Liver (tissue), 9 donors: Measurements from ENCODE around the gene COQ8A. TPM values are rescaled to one million over a fixed set of nuclear protein-coding genes. Genes with fewer than 3 reads are reported as not detected.

Experiments used
- DNase-seq: peaks from one replicate; pipeline ENCODE4 v3.0.0-alpha.2; 2017; ENCODE audit warnings: low spot score
- H3K27ac ChIP-seq, 2 donors: one replicate each; pipeline ENCODE4 v1.7.0; 2013; ENCODE audit warnings: inconsistent platforms in 2 of 2, low read length in 2 of 2, control low read depth in 1 of 2, low read depth in 1 of 2, mild to moderate bottlenecking in 1 of 2
- H3K27me3 ChIP-seq, 4 donors: one replicate each; pipeline versions ENCODE4 v1.6.1 to v1.7.0; 2013; ENCODE audit warnings: low read length in 3 of 4, inconsistent platforms in 1 of 4, mild to moderate bottlenecking in 1 of 4, moderate library complexity in 1 of 4; ENCODE audit not compliant: control insufficient read depth in 4 of 4, insufficient read depth in 4 of 4
- H3K36me3 ChIP-seq, 4 donors: one replicate each; pipeline versions ENCODE4 v1.6.1 to v1.7.0; 2013; ENCODE audit warnings: low read length in 3 of 4, mild to moderate bottlenecking in 3 of 4, low read depth in 1 of 4, moderate library complexity in 1 of 4; ENCODE audit not compliant: control insufficient read depth in 4 of 4, insufficient read depth in 3 of 4
- H3K4me1 ChIP-seq, 4 donors: one replicate each; pipeline versions ENCODE4 v1.6.1 to v1.7.0; 2013; ENCODE audit warnings: low read length in 3 of 4, mild to moderate bottlenecking in 3 of 4, moderate library complexity in 1 of 4; ENCODE audit not compliant: control insufficient read depth in 4 of 4, insufficient read depth in 4 of 4
- H3K4me3 ChIP-seq, 3 donors: one replicate each; pipeline versions ENCODE4 v1.6.1 to v1.7.0; 2013; ENCODE audit warnings: low read length in 3 of 3, control low read depth in 1 of 3, low read depth in 1 of 3, mild to moderate bottlenecking in 1 of 3
- H3K9ac ChIP-seq, 2 donors: one replicate each; pipeline ENCODE4 v1.7.0; 2013; ENCODE audit warnings: low read length in 2 of 2, mild to moderate bottlenecking in 2 of 2, moderate library complexity in 2 of 2, control low read depth in 1 of 2, low read depth in 1 of 2
- H3K9me3 ChIP-seq, 4 donors: one replicate each; pipeline versions ENCODE4 v1.6.1 to v1.7.0; 2013; ENCODE audit warnings: low read length in 3 of 4; ENCODE audit not compliant: control insufficient read depth in 4 of 4
- FOXA1 ChIP-seq: IDR thresholded peaks from 2 replicates; pipeline ENCODE4 v1.6.1; 2016; ENCODE audit warnings: antibody characterized with exemption
- FOXA2 ChIP-seq: IDR thresholded peaks from 2 replicates; pipeline ENCODE4 v1.6.1; 2016; ENCODE audit warnings: antibody characterized with exemption
- GABPA ChIP-seq, 2 donors: IDR thresholded peaks in 1 of 2; conservative IDR thresholded peaks in 1 of 2; 2 replicates each; pipeline ENCODE4 v1.6.1; 2016; ENCODE audit warnings: antibody characterized with exemption in 2 of 2, mild to moderate bottlenecking in 1 of 2, moderate library complexity in 1 of 2
- HNF4A ChIP-seq, 2 donors: conservative IDR thresholded peaks; 2 replicates each; pipeline ENCODE4 v1.6.1; 2016; ENCODE audit warnings: antibody characterized with exemption in 2 of 2, mild to moderate bottlenecking in 2 of 2
- RAD21 ChIP-seq, 2 donors: IDR thresholded peaks; 2 replicates each; pipeline ENCODE4 v1.6.1; 2016; ENCODE audit warnings: antibody characterized with exemption in 2 of 2, mild to moderate bottlenecking in 2 of 2
- SP1 ChIP-seq: IDR thresholded peaks from 2 replicates; pipeline ENCODE4 v1.6.1; 2018; ENCODE audit warnings: antibody characterized with exemption, mild to moderate bottlenecking
- TAF1 ChIP-seq: conservative IDR thresholded peaks from 2 replicates; pipeline ENCODE4 v1.6.1; 2016; ENCODE audit warnings: antibody characterized with exemption, mild to moderate bottlenecking
- YY1 ChIP-seq: IDR thresholded peaks from 2 replicates; pipeline ENCODE4 v1.6.1; 2016; ENCODE audit warnings: antibody characterized with exemption, mild to moderate bottlenecking
- WGBS: extraction: QIAGEN DNeasy Blood & Tissue Kit; methylation state at CpG from one replicate; pipeline ENCODE4 v1.1.7; 2013; 5-methylcytosine and 5-hydroxymethylcytosine counted together
- polyA plus RNA-seq, 2 donors: library from polyadenylated mRNA; stranded (reverse) in 1 of 2; unstranded in 1 of 2; fragments of 200-250 nt in 1 of 2; fragments of >200 nt in 1 of 2; fragmentation: Nextera tagmentation in 1 of 2; extraction: Ambion mirVana in 1 of 2; gene quantifications; one replicate each; pipeline versions ENCODE4 v1.2.1 to v1.2.3, GENCODE V29; 2013 to 2015
- total RNA-seq, 2 donors: library from RNA; depleted of rRNA; stranded (reverse); fragments of >200 nt; gene quantifications; one replicate each; pipeline ENCODE4 v1.2.3, GENCODE V29; 2014
- TF ChIP-seq, protein P1 (sequence below): IDR thresholded peaks from 2 replicates; pipeline ENCODE4 v1.6.1; 2016; ENCODE audit warnings: antibody characterized with exemption
- TF ChIP-seq, protein P2 (sequence below): IDR thresholded peaks from 2 replicates; pipeline ENCODE4 v1.6.1; 2016; ENCODE audit warnings: antibody characterized with exemption
- donor health status: healthy.
- donor health status: healthy.
- donor health status: healthy.
- donor health status: healthy.
- donor health status: healthy.

Gene COQ8A
- total and polyA plus RNA-seq, 4 donors = 24.4 to 60.0 (median 54.9) TPM

DNA sequence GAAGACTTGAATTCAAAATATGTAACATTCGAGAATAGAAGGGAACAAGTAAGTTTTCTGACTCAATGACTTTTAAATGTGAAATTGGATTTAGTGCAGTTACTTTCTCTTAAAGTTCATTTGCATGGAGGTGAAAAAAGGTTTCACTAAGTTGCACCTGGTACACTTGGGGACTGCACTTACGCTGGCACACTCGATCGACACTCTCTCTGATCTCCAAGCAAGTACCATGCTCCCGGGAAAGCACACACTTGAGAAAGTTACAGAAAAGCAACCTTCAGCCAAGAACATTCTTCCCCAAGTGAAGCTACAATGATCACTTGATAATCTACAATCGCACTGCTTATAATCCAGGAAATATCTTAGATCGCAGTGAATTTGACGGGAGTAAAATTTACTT is 63.1 kb downstream of the COQ8A start:
- no peaks in the 10 kb centered on the region for H3K27me3 ChIP-seq
- DNase-seq = no peak
- no peak for TF ChIP-seq SP1
- no peak overlapping the region for H3K9ac ChIP-seq
- 97% methylated on average over 8 of the region's 8 CpGs for WGBS
- no peak overlapping the region for H3K27ac ChIP-seq
- no peaks in the 10 kb centered on the region for H3K4me1 ChIP-seq
- no peak overlapping the region for H3K4me3 ChIP-seq
- H3K9me3 ChIP-seq = no peaks in the 10 kb centered on the region
- peaks cover 0 to 15% (median 7%) of the 10 kb centered on the region in 4 donors for H3K36me3 ChIP-seq

DNA sequence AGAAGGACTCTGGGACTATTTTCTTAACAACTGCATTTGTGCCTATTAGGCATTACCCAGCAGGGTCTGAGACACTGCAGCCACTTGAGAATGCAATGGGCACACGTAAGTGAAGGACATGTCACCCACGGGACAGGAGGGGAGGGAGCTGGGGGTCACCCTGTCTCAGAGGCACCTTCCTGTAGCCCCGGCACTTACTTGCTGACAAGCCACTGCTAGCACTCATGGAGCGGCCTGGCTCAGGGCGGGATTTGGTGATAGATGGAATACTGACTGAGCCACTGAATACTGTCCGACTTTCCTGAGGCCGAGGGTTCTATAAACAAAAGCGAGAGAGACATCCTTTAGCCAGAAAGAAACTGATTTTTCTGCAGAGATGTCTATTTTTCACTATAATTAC is 64.7 kb downstream of the COQ8A start:
- no peaks in the 10 kb centered on the region for H3K9me3 ChIP-seq
- H3K4me1 ChIP-seq = no peaks in the 10 kb centered on the region
- H3K27me3 ChIP-seq = no peaks in the 10 kb centered on the region
- TF ChIP-seq, protein P1, sequence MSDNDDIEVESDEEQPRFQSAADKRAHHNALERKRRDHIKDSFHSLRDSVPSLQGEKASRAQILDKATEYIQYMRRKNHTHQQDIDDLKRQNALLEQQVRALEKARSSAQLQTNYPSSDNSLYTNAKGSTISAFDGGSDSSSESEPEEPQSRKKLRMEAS = no peak
- TF ChIP-seq YY1 (no peak), FOXA2 (no peak), RAD21 (IDR thresholded peaks at IDR 0.05) (no peak), HNF4A (conservative IDR thresholded peaks at IDR 0.05) (no peak), TAF1 (no peak), GABPA (IDR thresholded peaks at IDR 0.05 in 1 of 2, conservative IDR thresholded peaks at IDR 0.05 in 1 of 2) (no peak), FOXA1 (no peak)
- TF ChIP-seq, protein P2, sequence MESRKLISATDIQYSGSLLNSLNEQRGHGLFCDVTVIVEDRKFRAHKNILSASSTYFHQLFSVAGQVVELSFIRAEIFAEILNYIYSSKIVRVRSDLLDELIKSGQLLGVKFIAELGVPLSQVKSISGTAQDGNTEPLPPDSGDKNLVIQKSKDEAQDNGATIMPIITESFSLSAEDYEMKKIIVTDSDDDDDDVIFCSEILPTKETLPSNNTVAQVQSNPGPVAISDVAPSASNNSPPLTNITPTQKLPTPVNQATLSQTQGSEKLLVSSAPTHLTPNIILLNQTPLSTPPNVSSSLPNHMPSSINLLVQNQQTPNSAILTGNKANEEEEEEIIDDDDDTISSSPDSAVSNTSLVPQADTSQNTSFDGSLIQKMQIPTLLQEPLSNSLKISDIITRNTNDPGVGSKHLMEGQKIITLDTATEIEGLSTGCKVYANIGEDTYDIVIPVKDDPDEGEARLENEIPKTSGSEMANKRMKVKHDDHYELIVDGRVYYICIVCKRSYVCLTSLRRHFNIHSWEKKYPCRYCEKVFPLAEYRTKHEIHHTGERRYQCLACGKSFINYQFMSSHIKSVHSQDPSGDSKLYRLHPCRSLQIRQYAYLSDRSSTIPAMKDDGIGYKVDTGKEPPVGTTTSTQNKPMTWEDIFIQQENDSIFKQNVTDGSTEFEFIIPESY = no peak
- peaks cover 0 to 15% (median 7%) of the 10 kb centered on the region in 4 donors for H3K36me3 ChIP-seq
- WGBS = 96% methylated on average over 8 of the region's 8 CpGs
- no peak overlapping the region for H3K27ac ChIP-seq
- no peak for DNase-seq
- no peak overlapping the region for H3K9ac ChIP-seq
- no peak overlapping the region for H3K4me3 ChIP-seq

DNA sequence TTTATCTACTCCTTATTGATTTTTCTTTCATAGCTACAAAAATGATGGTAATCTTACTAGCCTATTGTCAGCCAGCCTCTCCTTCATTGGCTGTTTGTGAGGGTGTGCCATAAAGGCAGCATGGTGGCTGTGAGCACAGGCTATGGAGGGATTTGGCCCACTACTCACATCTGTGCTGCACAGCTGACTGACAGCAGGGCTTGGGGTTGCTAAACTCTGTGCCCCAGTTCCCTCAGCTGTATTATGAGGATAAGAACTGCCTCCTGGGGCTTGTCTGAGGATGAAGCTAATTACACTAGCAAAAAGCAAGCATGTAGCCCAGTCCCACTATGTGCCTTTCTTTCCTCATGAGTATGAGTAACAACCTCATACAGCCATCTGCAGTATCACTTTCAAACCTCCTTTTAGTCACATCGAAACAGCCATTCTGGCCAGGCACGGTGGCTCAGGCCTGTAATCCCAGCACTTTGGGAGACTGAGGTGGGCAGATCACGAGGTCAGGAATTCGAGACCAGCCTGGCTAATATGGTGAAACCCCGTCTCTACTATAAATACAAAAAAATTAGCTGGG is 66.2 kb downstream of the COQ8A start:
- Histone ChIP-seq H3K27ac (no peak overlapping the region), H3K36me3 (peaks cover 0 to 11% (median 9%) of the 10 kb centered on the region in 4 donors), H3K9me3 (no peaks in the 10 kb centered on the region), H3K27me3 (no peaks in the 10 kb centered on the region), H3K4me1 (no peaks in the 10 kb centered on the region), H3K4me3 (no peak overlapping the region), H3K9ac (no peak overlapping the region)
- TF ChIP-seq, protein P2 = no peak
- TF ChIP-seq YY1 = no peak
- TF ChIP-seq GABPA (IDR thresholded peaks at IDR 0.05 in 1 of 2, conservative IDR thresholded peaks at IDR 0.05 in 1 of 2) = no peak
- no peak for TF ChIP-seq SP1
- DNase-seq = no peak
- WGBS = 96% methylated on average over 5 of the region's 5 CpGs
